HG02938 (cell line): ENCODE results near the gene BCAT1.

ENCODE experiments used
- ATAC-seq: cut with Tn5 transposase; IDR thresholded peaks from one replicate; pipeline ENCODE4 v1.9.1; 2021; ENCODE audit warnings: mild to moderate bottlenecking, moderate library complexity; ENCODE audit not compliant: unreplicated experiment

BCAT1 gene

DNA sequence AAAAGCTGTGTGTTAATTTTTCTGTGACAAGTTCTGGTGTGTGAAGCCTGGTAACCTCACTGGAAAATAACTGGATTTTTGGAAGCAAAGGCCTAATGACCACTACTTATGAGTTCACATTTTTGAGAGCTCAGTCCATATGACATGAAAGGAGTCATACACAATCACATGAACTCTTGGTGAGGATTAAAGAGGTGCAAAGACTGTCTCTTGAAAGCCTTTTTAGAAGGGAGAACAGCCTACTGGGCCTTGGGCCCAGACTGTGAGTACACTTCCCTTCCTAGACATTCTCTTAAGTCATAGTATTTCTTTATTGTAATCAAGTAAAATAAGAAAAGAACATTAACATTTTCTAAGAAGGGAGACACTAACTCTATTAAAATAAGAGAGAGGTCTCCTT lies 176.1 kb downstream of the BCAT1 start:
- no peak for ATAC-seq

DNA sequence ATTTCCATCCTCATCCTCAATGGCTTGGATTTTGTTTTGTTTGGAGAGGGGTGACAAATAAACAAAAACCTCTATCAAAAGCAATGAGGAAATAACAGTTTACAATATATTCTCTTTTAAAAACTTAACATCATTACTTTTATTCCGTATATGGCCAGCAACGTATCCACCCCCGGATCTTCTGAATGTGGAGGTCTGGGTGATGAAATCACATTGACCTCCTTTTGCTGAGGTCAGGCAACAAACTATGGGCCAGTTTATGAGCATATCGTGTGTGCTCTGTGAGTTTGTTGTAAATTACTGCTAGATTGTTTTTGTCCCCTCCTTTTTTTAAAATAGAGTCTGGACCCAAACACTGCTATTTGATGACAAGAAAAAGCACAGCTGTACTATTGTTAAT lies 178.1 kb downstream of the BCAT1 start:
- ATAC-seq: no peak

DNA sequence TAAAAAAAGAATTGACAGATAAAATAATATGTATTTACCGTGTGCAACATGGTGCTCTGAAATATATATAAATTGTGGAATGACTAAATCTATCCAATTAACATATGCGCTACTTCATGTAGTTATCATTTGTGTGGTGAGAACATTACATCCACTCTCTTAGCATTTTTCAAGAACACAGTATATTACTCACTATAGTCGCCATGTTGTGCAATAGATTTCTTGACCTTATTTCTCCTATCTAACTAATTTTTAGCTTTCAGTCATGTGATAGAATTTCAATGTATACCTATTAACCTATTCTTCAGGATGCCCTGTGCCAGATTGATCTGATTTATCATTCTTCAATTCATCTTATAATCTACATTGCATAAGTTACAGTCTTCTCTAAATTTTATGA lies 178.6 kb downstream of the BCAT1 start:
- no peak for ATAC-seq

DNA sequence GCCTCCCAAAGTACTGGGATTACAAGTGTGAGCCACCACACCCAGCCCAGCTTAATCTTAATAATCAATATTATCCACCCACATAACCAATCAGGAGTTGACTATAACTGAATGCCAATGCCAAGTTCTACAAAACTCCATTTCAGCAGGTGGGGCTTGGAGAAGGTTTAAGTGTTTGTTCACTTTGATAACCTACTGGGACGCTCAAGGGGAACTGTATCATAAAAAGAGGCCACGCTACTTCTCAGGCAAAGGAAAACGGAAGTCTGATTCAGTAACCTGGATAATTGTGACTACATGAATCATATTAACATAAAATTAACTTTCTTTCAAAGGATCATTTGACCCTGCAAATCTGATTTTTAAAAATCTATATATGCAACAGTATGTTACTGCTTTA lies 179.2 kb downstream of the BCAT1 start:
- no peak for ATAC-seq

DNA sequence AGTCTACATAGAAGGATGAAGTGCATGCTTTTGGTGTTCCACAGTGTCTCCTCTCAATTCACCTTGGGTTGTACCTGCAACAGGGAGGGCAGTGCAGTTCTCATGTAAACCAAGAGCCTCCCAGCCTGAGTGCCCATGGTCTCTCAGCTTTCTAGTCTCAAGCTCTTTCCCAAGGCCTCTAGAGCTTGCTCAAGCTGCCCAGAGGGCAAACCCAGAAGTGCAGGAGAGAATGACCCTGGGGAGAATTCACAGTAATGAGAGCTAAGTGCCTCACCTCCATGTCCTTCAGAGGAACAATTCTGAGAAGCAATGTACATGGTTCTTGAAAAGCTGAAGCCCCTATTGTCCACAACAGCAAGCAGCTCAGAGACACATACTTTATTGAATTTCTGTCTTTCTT lies 180.5 kb downstream of the BCAT1 start:
- no peak for ATAC-seq

DNA sequence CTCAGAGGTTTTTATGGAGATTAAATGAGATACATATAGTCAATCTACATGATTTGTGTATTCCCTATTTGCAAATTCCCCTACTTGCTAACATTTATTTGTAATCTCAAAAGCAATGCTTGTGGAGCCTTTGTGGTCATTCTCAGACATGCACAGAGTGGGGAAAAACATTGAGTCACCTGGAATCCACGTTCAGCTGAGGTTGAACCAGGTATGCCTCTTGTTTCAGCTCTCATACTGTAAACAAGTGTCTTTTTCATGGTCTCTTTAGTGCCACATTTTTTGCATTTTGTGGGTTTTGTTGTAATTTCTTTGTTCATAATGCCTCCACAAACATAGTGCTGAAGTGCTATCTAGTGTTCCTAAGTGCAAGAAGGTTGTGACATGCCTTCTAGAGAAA lies 181.9 kb downstream of the BCAT1 start:
- ATAC-seq: no peak

DNA sequence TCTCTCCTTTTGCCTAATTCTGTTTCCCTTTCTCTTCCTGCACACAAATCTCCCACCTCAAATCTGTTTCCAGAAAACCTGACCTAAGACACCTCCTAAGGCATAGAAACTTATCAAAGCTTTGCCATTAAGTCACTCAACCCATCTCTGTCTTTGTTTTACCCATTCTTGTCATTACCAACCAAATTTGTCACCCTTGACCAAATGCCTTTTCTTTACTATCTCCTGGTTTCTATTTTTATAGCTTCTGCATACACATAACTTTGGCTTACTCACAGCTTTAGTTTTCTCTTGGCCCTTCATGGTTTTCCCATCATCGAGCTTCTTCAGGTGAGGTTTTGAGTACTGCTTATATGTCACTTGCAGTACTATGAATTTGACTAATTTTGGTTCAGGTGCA lies 184.2 kb downstream of the BCAT1 start:
- no peak for ATAC-seq

DNA sequence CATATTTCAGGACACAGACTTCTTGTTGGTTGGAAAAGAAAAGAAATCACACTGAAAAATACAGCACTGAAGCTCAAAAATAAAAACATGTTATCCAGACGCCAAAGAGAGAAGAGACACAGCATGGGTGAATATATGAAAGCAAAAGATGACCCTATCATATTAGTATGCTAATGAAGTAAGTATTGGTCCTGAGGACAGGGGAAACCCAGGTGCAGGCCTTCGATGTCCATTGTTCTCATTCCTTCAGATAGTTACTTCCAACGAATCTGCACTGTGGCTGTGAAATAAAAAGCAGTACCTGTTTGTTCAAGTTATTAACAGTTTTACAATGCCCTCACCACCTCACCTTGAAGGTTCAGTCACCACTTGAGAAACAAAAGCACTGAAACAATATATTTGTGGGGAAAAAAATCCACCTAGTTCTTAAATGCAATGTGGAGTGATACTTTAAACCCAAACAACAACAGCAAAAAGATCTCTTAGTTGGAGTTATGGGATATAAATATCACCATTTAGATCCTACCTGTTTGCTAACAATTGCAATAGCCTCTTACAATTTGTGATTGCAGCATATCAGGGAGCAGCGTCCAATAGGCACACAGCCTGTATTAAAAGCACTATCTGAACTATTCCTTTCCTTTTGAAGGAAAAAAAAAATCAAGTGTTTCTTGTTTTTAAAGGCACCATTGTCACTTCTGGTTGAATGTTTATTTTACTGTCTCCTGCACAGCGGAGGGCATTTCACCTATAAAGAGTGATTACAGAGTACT lies 188.1 kb downstream of the BCAT1 start:
- ATAC-seq: no peak

DNA sequence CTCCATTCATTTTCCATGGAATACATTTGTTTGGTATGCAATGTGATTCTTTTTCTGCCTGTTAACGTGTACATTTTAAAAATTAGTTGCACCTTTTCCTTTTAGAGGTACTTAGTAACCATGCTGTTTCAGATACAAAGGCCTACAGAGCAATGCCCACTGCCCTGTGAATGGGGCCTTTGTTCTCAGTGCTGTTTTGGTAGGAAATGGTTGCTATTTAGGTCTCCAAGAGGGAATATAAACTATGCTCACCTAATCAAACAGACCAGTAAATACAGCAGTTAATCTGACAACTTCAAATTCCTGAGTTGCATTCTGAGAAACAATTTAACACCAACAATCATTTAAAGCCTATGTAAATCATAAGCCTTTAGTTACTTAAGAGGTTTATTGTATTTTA lies 188.7 kb downstream of the BCAT1 start:
- no peak for ATAC-seq
